Suprapubic skin (tissue), 3 donors: ENCODE data around the gene COL7A1.

Experiments used
- CTCF ChIP-seq, 2 donors: fragments of 200-600 bp in 1 of 2; fragments of 450-650 bp in 1 of 2; sonication (generic) in 1 of 2; IDR thresholded peaks; one replicate each; pipeline ENCODE4 v1.5.1; 2016 to 2019; ENCODE audit warnings: antibody characterized with exemption in 2 of 2, mild to moderate bottlenecking in 1 of 2, moderate library complexity in 1 of 2
- EP300 ChIP-seq: sonication (generic); formaldehyde crosslinking; IDR thresholded peaks from one replicate; pipeline ENCODE4 v1.6.1; 2017; ENCODE audit warnings: antibody characterized with exemption

- TF ChIP-seq EP300 (no peak), CTCF (IDR thresholded peaks at IDR 0.05) (no peak)
These were observed 2.5 kb downstream of the COL7A1 start for GRCh38 chr3:48592519-48593087.
